ENCODE data around the gene TMC1.

DNA sequence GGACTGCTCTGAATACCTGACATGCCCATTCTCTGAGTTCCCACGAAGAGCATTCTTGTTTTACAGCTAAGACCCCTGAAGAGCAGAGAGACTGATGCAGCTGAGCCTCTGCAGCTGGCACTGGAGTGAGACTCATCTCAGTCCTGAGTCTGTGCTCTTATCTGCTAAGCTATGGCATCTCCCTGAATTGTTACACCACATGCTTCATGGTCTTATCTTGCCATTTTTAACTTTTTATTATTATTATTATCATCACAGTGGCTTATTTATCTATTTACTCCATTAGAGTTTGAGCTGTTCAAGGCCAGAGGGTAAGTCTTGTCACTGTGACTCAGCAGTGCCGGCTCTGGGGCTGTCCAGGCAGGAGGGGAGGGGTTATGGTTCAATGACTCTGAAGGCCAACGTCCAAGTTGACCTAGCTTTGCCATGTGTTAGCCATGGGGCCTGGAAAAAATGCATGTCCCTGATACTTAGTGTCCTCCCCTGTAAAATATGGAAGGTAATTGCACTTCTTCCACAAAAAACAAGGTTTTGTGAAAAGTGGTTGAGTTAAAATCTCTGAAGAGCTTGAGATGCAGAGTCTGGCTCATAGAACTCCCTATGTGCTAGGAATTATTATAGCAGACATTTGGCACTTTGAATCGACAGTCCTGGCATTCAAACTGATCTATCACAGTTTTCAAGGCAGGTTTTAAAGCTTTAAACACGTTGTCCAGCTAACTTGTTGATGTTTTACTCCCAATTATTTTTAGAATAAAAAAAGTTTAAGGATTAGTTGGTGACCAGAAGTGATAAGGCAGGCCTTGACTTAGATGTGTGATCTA, 336.9 kb downstream of the TMC1 start:
- TF ChIP-seq, protein P1, sequence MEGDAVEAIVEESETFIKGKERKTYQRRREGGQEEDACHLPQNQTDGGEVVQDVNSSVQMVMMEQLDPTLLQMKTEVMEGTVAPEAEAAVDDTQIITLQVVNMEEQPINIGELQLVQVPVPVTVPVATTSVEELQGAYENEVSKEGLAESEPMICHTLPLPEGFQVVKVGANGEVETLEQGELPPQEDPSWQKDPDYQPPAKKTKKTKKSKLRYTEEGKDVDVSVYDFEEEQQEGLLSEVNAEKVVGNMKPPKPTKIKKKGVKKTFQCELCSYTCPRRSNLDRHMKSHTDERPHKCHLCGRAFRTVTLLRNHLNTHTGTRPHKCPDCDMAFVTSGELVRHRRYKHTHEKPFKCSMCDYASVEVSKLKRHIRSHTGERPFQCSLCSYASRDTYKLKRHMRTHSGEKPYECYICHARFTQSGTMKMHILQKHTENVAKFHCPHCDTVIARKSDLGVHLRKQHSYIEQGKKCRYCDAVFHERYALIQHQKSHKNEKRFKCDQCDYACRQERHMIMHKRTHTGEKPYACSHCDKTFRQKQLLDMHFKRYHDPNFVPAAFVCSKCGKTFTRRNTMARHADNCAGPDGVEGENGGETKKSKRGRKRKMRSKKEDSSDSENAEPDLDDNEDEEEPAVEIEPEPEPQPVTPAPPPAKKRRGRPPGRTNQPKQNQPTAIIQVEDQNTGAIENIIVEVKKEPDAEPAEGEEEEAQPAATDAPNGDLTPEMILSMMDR (conservative IDR thresholded peaks at IDR 0.05; ENCODE audit: low read length) = no peak
- no peak for TF ChIP-seq EZH2phosphoT487 (IDR thresholded peaks at IDR 0.05; ENCODE audit: borderline replicate concordance)
